OCI-LY7 (cell line): ENCODE data around the gene FAM180B. TPM values are rescaled to one million over a fixed set of nuclear protein-coding genes. Genes with fewer than 3 reads are reported as not detected.

Experiments
- BruUV-seq: library from RNA; stranded (reverse); fragments of 400-500 nt; replicated peaks from 2 replicates; lab custom pipeline; 2021; lab: Mats Ljungman, UMichigan
- CTCF ChIA-PET: fragments of 300-600 bp; sonication (Branson Sonifier 250); formaldehyde crosslinking; loops from one replicate; lab custom pipeline; 2022; ENCODE audit warnings: antibody characterized with exemption; ENCODE audit not compliant: unreplicated experiment; lab: Charles Lee
- POLR2A ChIA-PET: fragments of 300-600 bp; sonication (Branson Sonifier 250); formaldehyde crosslinking; loops from one replicate; lab custom pipeline; 2022; ENCODE audit warnings: antibody characterized with exemption; lab: Charles Lee
- DNase-seq: peaks from one replicate; pipeline ENCODE4 v3.0.0-alpha.2; 2015; ENCODE audit warnings: low spot score
- H2AFZ ChIP-seq: fragments of 200-600 bp; sonication (generic), shearing (Covaris generic); 2 replicates; pipeline ENCODE4 v1.6.1; 2014; ENCODE audit warnings: mild to moderate bottlenecking, antibody characterized with exemption, low read length, moderate library complexity
- H3K27ac ChIP-seq: fragments of 200-600 bp; sonication (generic); 2 replicates; pipeline ENCODE4 v1.5.1; 2014; ENCODE audit warnings: mixed run types, low read depth, mild to moderate bottlenecking, moderate library complexity, low read length, inconsistent platforms; ENCODE audit not compliant: poor library complexity, severe bottlenecking
- H3K36me3 ChIP-seq: fragments of 200-600 bp; sonication (generic); 2 replicates; pipeline ENCODE4 v1.6.1; 2014; ENCODE audit warnings: mild to moderate bottlenecking, antibody characterized with exemption, low read length, moderate library complexity, mixed read lengths; ENCODE audit not compliant: insufficient read depth
- H3K4me1 ChIP-seq: fragments of 200-600 bp; sonication (generic); 2 replicates; pipeline ENCODE4 v1.5.1; 2014; ENCODE audit warnings: mild to moderate bottlenecking, low read length; ENCODE audit not compliant: insufficient read depth, poor library complexity, severe bottlenecking
- H3K4me2 ChIP-seq: fragments of 200-600 bp; sonication (generic); 2 replicates; pipeline ENCODE4 v1.6.1; 2014; ENCODE audit warnings: mild to moderate bottlenecking, low read length
- H3K4me3 ChIP-seq: fragments of 200-600 bp; sonication (generic); 2 replicates; pipeline ENCODE4 v1.5.1; 2014; ENCODE audit warnings: mild to moderate bottlenecking, low read depth, low read length; ENCODE audit not compliant: poor library complexity, severe bottlenecking
- H3K79me2 ChIP-seq: fragments of 200-600 bp; sonication (generic); 2 replicates; pipeline ENCODE4 v1.6.1; 2016; ENCODE audit warnings: low read depth, mild to moderate bottlenecking, low read length, moderate library complexity, mixed read lengths; ENCODE audit not compliant: insufficient read depth
- H3K9me2 ChIP-seq: fragments of 200-600 bp; sonication (generic); 2 replicates; pipeline ENCODE4 v1.6.1; 2016; ENCODE audit warnings: mild to moderate bottlenecking, low read length, mixed read lengths; ENCODE audit not compliant: insufficient read depth
- H3K9me3 ChIP-seq: fragments of 200-600 bp; sonication (generic); 2 replicates; pipeline ENCODE4 v1.6.1; 2014; ENCODE audit warnings: mild to moderate bottlenecking, mixed run types, low read length, mixed read lengths
- H4K20me1 ChIP-seq: fragments of 200-600 bp; sonication (generic); 2 replicates; pipeline ENCODE4 v1.6.1; 2014; ENCODE audit warnings: mild to moderate bottlenecking, antibody characterized with exemption, low read length, moderate library complexity, mixed read lengths; ENCODE audit not compliant: insufficient read depth
- EZH2phosphoT487 ChIP-seq: fragments of 200-600 bp; sonication (generic); IDR thresholded peaks from 2 replicates; pipeline ENCODE4 v1.6.1; 2018; ENCODE audit warnings: low read depth, borderline replicate concordance, mild to moderate bottlenecking, mixed run types, antibody characterized with exemption, low read length, moderate library complexity, mixed read lengths
- intact Hi-C: fragments of 100-400 bp; cut with micrococcal nuclease; formaldehyde crosslinking; loops from one replicate; pipeline ENCODE4 v1.10.0; 2022; ENCODE audit not compliant: unreplicated experiment
- total RNA-seq, 2 experiments: library from RNA; depleted of rRNA in 1 of 2; stranded (reverse); fragments of >200 nt in 1 of 2; shearing (Covaris generic) in 1 of 2; gene quantifications; 2 replicates each; pipeline ENCODE4 v1.2.3, GENCODE V29; 2014 to 2022
- TF ChIP-seq, protein P1 (sequence below): fragments of 200-600 bp; sonication (generic); conservative IDR thresholded peaks from 2 replicates; pipeline ENCODE4 v1.5.1; 2014; ENCODE audit warnings: mild to moderate bottlenecking, antibody characterized with exemption, low read length, moderate library complexity, mixed read lengths

Gene FAM180B
- total RNA-seq, 2 experiments from 2014 or later, result 0.22 to 0.23 TPM

DNA sequence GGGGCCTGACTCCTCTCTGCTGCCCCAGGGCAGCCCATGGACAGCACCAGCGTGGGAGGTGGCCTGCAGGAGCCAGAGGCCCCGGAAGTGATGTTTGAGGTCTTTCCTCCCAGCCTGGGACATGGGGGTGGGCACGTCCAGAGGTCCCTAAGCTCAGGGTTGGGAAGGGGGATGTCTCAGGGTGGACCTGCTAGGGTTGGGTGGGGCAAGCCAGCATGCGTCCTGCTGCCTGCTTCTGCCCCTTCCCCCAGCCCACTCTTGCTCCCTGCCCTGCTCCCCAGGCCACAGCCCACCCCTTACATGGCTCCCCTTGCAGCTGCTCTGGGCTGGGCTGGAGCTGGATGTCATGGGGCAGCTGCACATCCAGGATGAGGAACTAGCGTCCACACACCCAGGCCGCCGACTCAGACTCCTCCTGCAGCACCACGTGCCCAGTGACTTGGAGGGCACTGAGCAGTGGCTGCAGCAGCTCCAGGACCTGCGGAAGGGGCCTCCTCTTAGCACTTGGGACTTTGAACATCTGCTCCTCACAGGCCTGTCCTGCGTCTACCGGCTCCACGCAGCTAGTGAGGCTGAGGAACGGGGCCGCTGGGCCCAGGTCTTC lies 1.3 kb downstream of the FAM180B start:
- no TSS peak for BruUV-seq
- CTCF ChIA-PET, result no interaction called here

DNA sequence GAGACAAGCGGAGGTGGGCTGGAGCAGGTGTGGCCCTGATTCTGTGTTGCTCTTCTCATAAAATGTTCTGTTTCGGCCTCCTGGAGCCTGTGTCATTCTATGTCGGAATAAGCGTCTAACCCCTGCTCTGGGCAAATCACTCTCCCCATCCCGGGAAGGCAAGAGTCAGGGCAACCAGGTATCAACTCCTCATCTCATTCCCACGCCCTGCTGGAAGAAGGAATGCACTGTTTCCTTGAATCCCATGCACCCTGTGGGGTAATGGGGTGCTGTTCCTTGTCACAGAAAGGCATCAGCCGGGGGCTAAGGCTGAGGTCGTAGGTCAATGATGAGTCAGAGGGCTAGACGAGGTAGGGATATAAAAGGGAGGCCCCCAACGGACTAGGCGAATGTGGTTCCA lies 2.6 kb downstream of the FAM180B start:
- H2AFZ ChIP-seq, result no peak overlapping the region
- H3K4me2 ChIP-seq, result no peak overlapping the region
- peaks cover 6% of the 10 kb centered on the region for H3K4me1 ChIP-seq
- no peaks in the 10 kb centered on the region for H4K20me1 ChIP-seq
- H3K9me2 ChIP-seq, result no peaks in the 10 kb centered on the region
- no peak overlapping the region for H3K27ac ChIP-seq
- no peak for TF ChIP-seq EZH2phosphoT487
- TF ChIP-seq, protein P1, sequence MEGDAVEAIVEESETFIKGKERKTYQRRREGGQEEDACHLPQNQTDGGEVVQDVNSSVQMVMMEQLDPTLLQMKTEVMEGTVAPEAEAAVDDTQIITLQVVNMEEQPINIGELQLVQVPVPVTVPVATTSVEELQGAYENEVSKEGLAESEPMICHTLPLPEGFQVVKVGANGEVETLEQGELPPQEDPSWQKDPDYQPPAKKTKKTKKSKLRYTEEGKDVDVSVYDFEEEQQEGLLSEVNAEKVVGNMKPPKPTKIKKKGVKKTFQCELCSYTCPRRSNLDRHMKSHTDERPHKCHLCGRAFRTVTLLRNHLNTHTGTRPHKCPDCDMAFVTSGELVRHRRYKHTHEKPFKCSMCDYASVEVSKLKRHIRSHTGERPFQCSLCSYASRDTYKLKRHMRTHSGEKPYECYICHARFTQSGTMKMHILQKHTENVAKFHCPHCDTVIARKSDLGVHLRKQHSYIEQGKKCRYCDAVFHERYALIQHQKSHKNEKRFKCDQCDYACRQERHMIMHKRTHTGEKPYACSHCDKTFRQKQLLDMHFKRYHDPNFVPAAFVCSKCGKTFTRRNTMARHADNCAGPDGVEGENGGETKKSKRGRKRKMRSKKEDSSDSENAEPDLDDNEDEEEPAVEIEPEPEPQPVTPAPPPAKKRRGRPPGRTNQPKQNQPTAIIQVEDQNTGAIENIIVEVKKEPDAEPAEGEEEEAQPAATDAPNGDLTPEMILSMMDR, result no peak
- H3K4me3 ChIP-seq, result no peak overlapping the region
- ChIA-PET CTCF (interaction anchor here (0.6 kb wide), 1 partner anchor 99 kb away, joined by 3 read pairs; no protein-coding TSS in a partner anchor), POLR2A (no interaction called here)
- no TSS peak for BruUV-seq
- no peak for DNase-seq
- intact Hi-C loops, result no loop called here
- H3K9me3 ChIP-seq, result no peaks in the 10 kb centered on the region
- peaks cover 23% of the 10 kb centered on the region for H3K36me3 ChIP-seq
- H3K79me2 ChIP-seq, result no peaks in the 10 kb centered on the region

More for the DNA sequence above, 1.3 kb downstream of the FAM180B start:
- no peak overlapping the region for H3K4me3 ChIP-seq
- no peak for DNase-seq
- H3K27ac ChIP-seq, result no peak overlapping the region
- TF ChIP-seq EZH2phosphoT487, result no peak
- TF ChIP-seq, protein P1, result no peak
- intact Hi-C loops, result no loop called here
- H4K20me1 ChIP-seq, result no peaks in the 10 kb centered on the region
- no peaks in the 10 kb centered on the region for H3K79me2 ChIP-seq
- peaks cover 35% of the 10 kb centered on the region for H3K36me3 ChIP-seq
- no peak overlapping the region for H3K4me2 ChIP-seq
- peaks cover 6% of the 10 kb centered on the region for H3K4me1 ChIP-seq
- POLR2A ChIA-PET, result no interaction called here
- H3K9me3 ChIP-seq, result no peaks in the 10 kb centered on the region
- no peak overlapping the region for H2AFZ ChIP-seq
- H3K9me2 ChIP-seq, result no peaks in the 10 kb centered on the region

DNA sequence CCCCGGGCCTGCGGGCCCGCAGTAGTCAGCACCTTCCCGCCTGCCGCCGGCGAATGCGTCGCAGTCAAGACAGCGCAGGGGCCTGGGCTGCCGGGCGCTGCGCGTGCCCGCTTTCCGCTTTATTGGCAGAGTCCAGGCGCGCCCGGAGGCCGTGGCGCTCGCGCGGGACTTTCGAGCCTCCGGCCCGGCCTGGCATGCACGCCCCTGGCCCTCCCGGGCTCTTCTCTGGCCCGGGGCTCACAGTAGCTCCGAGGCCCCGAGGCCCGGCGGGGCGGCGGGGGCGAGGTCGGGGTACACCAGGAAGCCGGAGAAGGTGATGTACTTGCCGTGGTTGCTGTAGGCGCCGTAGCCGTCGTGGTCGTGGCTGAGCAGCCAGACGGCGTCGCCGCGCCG lies 3.1 kb downstream of the FAM180B start:
- no peak for TF ChIP-seq EZH2phosphoT487
- TF ChIP-seq, protein P1, result no peak
- Histone ChIP-seq H3K4me1 (peaks cover 6% of the 10 kb centered on the region), H3K4me2 (no peak overlapping the region), H3K4me3 (no peak overlapping the region), H3K36me3 (peaks cover 18% of the 10 kb centered on the region), H3K9me2 (no peaks in the 10 kb centered on the region), H2AFZ (no peak overlapping the region), H4K20me1 (no peaks in the 10 kb centered on the region), H3K9me3 (no peaks in the 10 kb centered on the region), H3K79me2 (no peaks in the 10 kb centered on the region), H3K27ac (no peak overlapping the region)
- intact Hi-C loops, result no loop called here
- no peak for DNase-seq
- ChIA-PET POLR2A (no interaction called here), CTCF (no interaction called here)
- no TSS peak for BruUV-seq
